Nephron progenitor cell (in vitro differentiated cells): ENCODE measurements around the gene CYBA.
A peak's percentile ranks its signal among the peaks of the same experiment; 100 is the strongest.

Source experiments
- DNase-seq: peaks from one replicate; pipeline ENCODE4 v3.0.0; 2021
- H3K27ac Mint-ChIP-seq: 2 replicates; pipeline ENCODE4 v1.8.0; 2021; ENCODE audit warnings: mild to moderate bottlenecking, moderate library complexity, mixed read lengths
- H3K27me3 Mint-ChIP-seq: 2 replicates; pipeline ENCODE4 v1.8.0; 2021; ENCODE audit warnings: mild to moderate bottlenecking, low read depth, mixed read lengths; ENCODE audit not compliant: poor library complexity
- H3K36me3 Mint-ChIP-seq: 2 replicates; pipeline ENCODE4 v1.8.0; 2021; ENCODE audit warnings: low read depth, mixed read lengths
- H3K4me1 Mint-ChIP-seq: 2 replicates; pipeline ENCODE4 v1.8.0; 2021; ENCODE audit warnings: mixed read lengths
- H3K4me3 Mint-ChIP-seq: 2 replicates; pipeline ENCODE4 v1.8.0; 2021; ENCODE audit warnings: mild to moderate bottlenecking, moderate library complexity, mixed read lengths
- H3K9me3 Mint-ChIP-seq: 2 replicates; pipeline ENCODE4 v1.8.0; 2021; ENCODE audit warnings: mild to moderate bottlenecking, moderate library complexity, mixed read lengths
- TF ChIP-seq, protein P1 (sequence below): fragments of 200-600 bp; sonication (generic); IDR thresholded peaks from 2 replicates; pipeline ENCODE4 v1.5.0; 2021; ENCODE audit warnings: antibody characterized with exemption

CYBA gene

DNA sequence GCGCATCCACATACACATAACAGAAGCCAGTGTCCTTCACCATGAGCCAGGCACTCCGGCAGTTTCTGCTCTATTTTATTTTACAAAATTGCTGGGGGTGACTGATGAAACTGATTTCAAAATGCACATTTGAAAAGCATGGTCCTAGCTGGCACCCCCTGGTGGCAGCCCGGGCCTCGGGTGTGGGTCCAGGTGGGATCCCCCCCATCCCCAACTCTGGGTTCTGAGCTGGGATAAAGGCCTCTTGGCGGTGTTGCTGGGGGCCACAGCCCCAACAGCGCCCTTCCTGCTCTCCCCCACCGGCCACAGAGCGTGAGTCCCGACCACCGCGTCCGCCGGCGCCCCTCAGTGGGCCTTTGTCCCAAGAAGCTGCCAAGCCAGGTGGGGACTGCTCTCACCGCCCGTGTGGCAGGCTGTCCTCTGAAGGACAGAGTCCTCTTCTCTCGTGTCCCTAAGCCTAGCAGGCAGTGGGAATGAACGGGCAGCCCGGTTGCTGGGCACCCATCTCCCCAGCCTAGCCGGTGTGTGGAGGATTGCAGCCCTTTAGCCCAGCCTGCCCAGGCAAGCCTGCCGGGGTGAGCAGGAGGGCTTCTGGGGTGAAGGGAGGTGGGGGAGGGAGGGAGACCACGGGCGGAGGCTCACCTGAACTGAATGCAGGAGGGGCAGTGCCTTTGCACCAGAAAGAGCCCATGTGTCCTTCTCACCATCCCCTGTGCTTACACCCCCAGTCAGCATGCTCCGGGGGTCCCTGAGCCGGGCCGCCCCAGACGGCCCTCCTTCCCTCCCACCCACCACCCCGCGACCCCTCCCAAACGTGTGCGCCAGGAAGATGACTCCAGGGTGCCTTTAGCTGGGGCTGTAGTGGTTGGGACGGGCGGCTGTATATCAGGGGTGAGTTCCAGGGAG lies 34.6 kb upstream of the CYBA start:
- Mint-ChIP-seq H3K27me3 (peaks cover 82% of the 10 kb centered on the region), H3K4me1 (peaks cover 23% of the 10 kb centered on the region), H3K9me3 (no peaks in the 10 kb centered on the region), H3K27ac (no peak overlapping the region), H3K36me3 (no peaks in the 10 kb centered on the region), H3K4me3 (no peak overlapping the region)
- no peak for DNase-seq
- TF ChIP-seq, protein P1, sequence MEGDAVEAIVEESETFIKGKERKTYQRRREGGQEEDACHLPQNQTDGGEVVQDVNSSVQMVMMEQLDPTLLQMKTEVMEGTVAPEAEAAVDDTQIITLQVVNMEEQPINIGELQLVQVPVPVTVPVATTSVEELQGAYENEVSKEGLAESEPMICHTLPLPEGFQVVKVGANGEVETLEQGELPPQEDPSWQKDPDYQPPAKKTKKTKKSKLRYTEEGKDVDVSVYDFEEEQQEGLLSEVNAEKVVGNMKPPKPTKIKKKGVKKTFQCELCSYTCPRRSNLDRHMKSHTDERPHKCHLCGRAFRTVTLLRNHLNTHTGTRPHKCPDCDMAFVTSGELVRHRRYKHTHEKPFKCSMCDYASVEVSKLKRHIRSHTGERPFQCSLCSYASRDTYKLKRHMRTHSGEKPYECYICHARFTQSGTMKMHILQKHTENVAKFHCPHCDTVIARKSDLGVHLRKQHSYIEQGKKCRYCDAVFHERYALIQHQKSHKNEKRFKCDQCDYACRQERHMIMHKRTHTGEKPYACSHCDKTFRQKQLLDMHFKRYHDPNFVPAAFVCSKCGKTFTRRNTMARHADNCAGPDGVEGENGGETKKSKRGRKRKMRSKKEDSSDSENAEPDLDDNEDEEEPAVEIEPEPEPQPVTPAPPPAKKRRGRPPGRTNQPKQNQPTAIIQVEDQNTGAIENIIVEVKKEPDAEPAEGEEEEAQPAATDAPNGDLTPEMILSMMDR: peak; percentile 49

- peaks cover 75% of the 10 kb centered on the region for H3K27me3 Mint-ChIP-seq
Observed at GRCh38 chr16:88684569-88685155, 33.8 kb upstream of the CYBA start.

DNA sequence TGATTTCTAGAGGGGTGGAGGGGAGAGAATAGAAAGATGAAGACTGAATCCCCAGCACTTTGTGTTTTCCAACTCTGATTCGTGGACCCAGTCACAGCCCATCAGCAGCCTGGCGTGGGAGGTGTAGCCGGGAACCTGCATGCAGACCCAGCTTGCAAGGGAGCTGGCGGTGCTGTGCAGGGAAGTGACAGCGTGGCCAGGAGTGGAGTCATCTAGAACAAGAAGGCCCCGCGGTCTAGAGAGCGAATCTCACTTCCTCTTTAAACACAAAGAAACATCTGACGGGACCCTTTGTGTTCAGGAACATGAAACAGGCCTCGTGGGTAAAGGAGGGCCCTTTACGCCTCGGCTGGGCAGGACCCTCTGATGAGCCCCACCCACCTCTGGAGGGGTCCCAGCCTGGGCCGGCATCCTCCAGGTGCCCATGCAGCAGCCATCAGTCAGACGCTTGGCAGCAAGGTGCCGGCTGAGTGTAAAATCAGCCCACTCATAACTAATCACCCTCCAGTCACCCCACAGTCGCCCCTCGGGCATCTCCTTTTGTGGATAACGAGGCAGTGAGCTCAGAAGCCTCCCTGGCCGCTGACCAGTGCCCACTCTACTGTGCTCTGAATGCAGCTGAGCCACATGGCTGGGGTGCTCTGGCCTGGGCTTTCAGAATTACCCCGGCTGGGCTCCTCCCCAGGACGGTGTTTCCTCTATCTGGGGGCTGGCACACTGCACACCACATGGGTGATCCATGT lies 31.0 kb upstream of the CYBA start:
- Mint-ChIP-seq H3K9me3 (no peaks in the 10 kb centered on the region), H3K4me1 (peaks cover 18% of the 10 kb centered on the region), H3K36me3 (no peaks in the 10 kb centered on the region), H3K4me3 (no peak overlapping the region), H3K27ac (no peak overlapping the region), H3K27me3 (peaks cover 47% of the 10 kb centered on the region)
- TF ChIP-seq, protein P1: no peak
- no peak for DNase-seq

More at GRCh38 chr16:88684569-88685155, 33.8 kb upstream of the CYBA start:
- TF ChIP-seq, protein P1: no peak
- H3K4me1 Mint-ChIP-seq: peaks cover 23% of the 10 kb centered on the region
- no peaks in the 10 kb centered on the region for H3K36me3 Mint-ChIP-seq
- no peak for DNase-seq
- H3K9me3 Mint-ChIP-seq: no peaks in the 10 kb centered on the region
- no peak overlapping the region for H3K27ac Mint-ChIP-seq
- no peak overlapping the region for H3K4me3 Mint-ChIP-seq

GRCh38 chr16:88681084-88681680 lies 30.3 kb upstream of the CYBA start:
- no peak overlapping the region for H3K4me3 Mint-ChIP-seq
- peaks cover 43% of the 10 kb centered on the region for H3K27me3 Mint-ChIP-seq
- TF ChIP-seq, protein P1: peak; percentile 17
- peaks cover 18% of the 10 kb centered on the region for H3K4me1 Mint-ChIP-seq
- no peaks in the 10 kb centered on the region for H3K9me3 Mint-ChIP-seq
- DNase-seq: no peak
- H3K36me3 Mint-ChIP-seq: no peaks in the 10 kb centered on the region
- no peak overlapping the region for H3K27ac Mint-ChIP-seq

DNA sequence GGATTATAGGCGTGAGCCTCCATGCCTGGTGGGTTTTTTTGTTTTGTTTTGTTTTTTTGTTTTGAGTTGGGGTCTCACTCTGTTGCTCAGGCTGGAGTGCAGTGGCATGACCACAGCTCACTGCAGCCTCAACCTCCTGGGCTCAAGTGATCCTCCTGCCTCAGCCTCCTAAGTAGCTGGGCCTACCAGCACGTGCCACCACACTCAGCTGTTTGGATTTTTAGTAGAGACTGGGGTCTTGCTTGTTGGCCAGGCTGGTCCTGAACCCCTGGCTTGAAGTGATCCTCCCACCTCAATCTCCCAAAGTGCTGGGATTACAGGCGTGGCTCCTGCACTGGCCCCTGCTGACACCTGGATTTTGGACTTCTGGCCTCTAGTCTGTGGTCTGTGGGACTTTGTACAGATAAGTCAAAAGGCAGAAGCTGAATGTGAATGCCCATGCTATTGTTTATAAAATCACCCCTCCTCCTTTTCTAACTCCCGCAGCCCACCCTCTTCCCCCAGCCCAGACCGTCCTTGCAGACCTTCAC lies 29.8 kb upstream of the CYBA start:
- Mint-ChIP-seq H3K36me3 (no peaks in the 10 kb centered on the region), H3K9me3 (no peaks in the 10 kb centered on the region), H3K4me1 (peaks cover 18% of the 10 kb centered on the region), H3K4me3 (no peak overlapping the region), H3K27ac (no peak overlapping the region), H3K27me3 (peaks cover 38% of the 10 kb centered on the region)
- DNase-seq: no peak
- TF ChIP-seq, protein P1: no peak
